IPS-NIHi7 (cell line): Measurements from ENCODE around the gene FNDC5.

Source experiments
- DNase-seq: peaks from one replicate; pipeline ENCODE4 v3.0.0; 2012; ENCODE audit warnings: mixed read lengths; ENCODE audit errors: extremely low spot score

Gene FNDC5

GRCh38 chr1:32897082-32898049 is 26.7 kb upstream of the FNDC5 start:
- peak; percentile 3 for DNase-seq

- peak; percentile 3 for DNase-seq
These were observed 25.7 kb upstream of the FNDC5 start for GRCh38 chr1:32896451-32896850.

- DNase-seq: peak; percentile 6
These were observed 24.9 kb upstream of the FNDC5 start for GRCh38 chr1:32895325-32896215.

GRCh38 chr1:32894681-32895080 is 24.0 kb upstream of the FNDC5 start:
- peak; percentile 9 for DNase-seq

GRCh38 chr1:32894019-32894600 is 23.4 kb upstream of the FNDC5 start:
- DNase-seq: peak; percentile 41

GRCh38 chr1:32893198-32894018 is 22.7 kb upstream of the FNDC5 start:
- DNase-seq: peak; percentile 74

GRCh38 chr1:32892368-32893197 is 21.9 kb upstream of the FNDC5 start:
- peak; percentile 90 for DNase-seq

GRCh38 chr1:32891630-32892029 is 20.9 kb upstream of the FNDC5 start:
- no peak for DNase-seq

GRCh38 chr1:32891241-32891570 is 20.5 kb upstream of the FNDC5 start:
- peak; percentile 0 for DNase-seq

- DNase-seq: no peak
These were observed 20.0 kb upstream of the FNDC5 start for GRCh38 chr1:32890516-32891240.

- no peak for DNase-seq
These were observed 19.1 kb upstream of the FNDC5 start for GRCh38 chr1:32889731-32890278.

- no peak for DNase-seq
These were observed 18.1 kb upstream of the FNDC5 start for GRCh38 chr1:32888677-32889420.

- DNase-seq: no peak
These were observed 17.4 kb upstream of the FNDC5 start for GRCh38 chr1:32888134-32888533.

GRCh38 chr1:32887623-32888022 is 16.9 kb upstream of the FNDC5 start:
- DNase-seq: no peak

GRCh38 chr1:32886828-32887414 is 16.2 kb upstream of the FNDC5 start:
- no peak for DNase-seq

GRCh38 chr1:32886004-32886827 is 15.5 kb upstream of the FNDC5 start, which contains the start of gene HPCA:
Gene HPCA (plus strand): TSS chr1:32886491. CDS start chr1:32888899, 2,408 bp downstream.
- DNase-seq: peak; percentile 91

- DNase-seq: no peak
These were observed 14.9 kb upstream of the FNDC5 start for GRCh38 chr1:32885676-32886003.
